ENCODE results near the gene CLNK.

CLNK gene

DNA sequence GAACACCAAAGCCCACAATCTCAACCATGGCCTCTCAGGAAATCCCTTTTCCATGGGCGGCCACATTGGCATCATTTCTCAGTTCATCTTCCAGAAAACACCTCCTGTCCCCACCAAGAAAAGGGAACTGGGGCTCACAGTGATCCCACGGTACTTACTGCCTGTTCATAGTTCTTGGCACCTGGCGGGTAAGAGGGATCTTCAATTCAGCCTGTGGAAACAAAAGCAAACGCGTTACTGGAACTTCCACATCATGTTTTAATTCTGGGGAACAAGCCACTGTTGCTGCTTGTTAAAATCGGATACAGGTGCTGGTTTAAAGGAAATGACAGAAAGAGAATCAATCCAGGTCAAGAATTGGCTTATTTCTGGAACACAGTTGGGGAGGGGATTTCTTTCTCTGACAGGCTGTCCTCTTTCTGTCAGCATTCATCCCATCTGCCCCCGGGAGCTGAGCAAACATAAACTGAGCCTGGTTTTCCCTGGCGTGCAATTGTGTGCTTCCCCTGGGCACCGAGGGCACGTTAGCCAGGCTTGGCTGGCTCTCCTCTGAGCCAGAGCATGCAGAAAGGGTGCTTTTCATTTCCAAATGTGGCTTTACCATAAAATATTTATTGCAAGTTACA, 16.8 kb downstream of the CLNK start:
- no peak for TF ChIP-seq EZH2phosphoT487 (IDR thresholded peaks at IDR 0.05; ENCODE audit: borderline replicate concordance, low read length)
- TF ChIP-seq CTCF (IDR thresholded peaks at IDR 0.05; ENCODE audit: low read depth, low read length, poor library complexity, severe bottlenecking), result no peak
- Histone ChIP-seq H3K27ac (ENCODE audit: low read depth, low read length) (no peak overlapping the region), H3K9me2 (replicated peaks; ENCODE audit: control insufficient read depth, low read length) (no peaks in the 10 kb centered on the region), H3K27me3 (ENCODE audit: control insufficient read depth, low read length) (peaks cover 5% of the 10 kb centered on the region; the same call in 1 of the 2 replicates), H3K4me2 (ENCODE audit: low read length) (no peak overlapping the region), H3K4me1 (ENCODE audit: control insufficient read depth, low read length) (no peaks in the 10 kb centered on the region), H3F3A (ENCODE audit: control insufficient read depth, insufficient read depth) (no peaks in the 10 kb centered on the region), H3K9me3 (ENCODE audit: control insufficient read depth, insufficient read depth, low read length) (no peaks in the 10 kb centered on the region), H4K20me1 (ENCODE audit: control insufficient read depth, insufficient read depth, low read depth, low read length) (no peaks in the 10 kb centered on the region), H3K4me3 (ENCODE audit: low read length) (no peak overlapping the region), H3K36me3 (ENCODE audit: control insufficient read depth, low read length) (no peaks in the 10 kb centered on the region), H3K79me2 (ENCODE audit: control insufficient read depth, low read length) (no peaks in the 10 kb centered on the region)

DNA sequence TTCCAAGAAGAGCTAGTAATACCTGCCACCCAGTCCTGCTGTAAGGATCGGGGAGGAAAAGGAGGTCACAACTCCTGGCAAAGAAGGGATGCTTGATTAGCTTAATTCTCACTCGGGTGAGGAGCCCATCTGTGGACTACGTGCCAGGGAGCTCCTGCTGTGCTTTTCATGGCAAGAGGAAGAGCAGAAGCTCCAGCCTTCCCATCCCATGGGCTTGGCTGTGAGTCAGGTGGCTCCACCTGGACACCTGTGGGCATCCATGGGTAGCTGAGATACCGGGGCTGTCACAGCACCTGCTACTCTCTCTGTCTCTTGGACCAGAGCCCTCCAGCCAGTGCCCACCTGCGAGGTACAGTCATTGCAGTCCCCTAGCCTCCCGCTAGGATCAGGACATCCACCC, 18.0 kb downstream of the CLNK start:
- Histone ChIP-seq H3K27ac (ENCODE audit: low read depth, low read length) (no peak overlapping the region), H3K4me2 (ENCODE audit: low read length) (no peak overlapping the region), H3K79me2 (ENCODE audit: control insufficient read depth, low read length) (no peaks in the 10 kb centered on the region), H3K9me3 (ENCODE audit: control insufficient read depth, insufficient read depth, low read length) (no peaks in the 10 kb centered on the region), H3K36me3 (ENCODE audit: control insufficient read depth, low read length) (no peaks in the 10 kb centered on the region), H3F3A (ENCODE audit: control insufficient read depth, insufficient read depth) (no peaks in the 10 kb centered on the region), H4K20me1 (ENCODE audit: control insufficient read depth, insufficient read depth, low read depth, low read length) (no peaks in the 10 kb centered on the region), H3K4me3 (ENCODE audit: low read length) (no peak overlapping the region), H3K9me2 (replicated peaks; ENCODE audit: control insufficient read depth, low read length) (no peaks in the 10 kb centered on the region), H3K4me1 (ENCODE audit: control insufficient read depth, low read length) (no peaks in the 10 kb centered on the region), H3K27me3 (ENCODE audit: control insufficient read depth, low read length) (peaks cover 5% of the 10 kb centered on the region; the same call in 1 of the 2 replicates)
- TF ChIP-seq EZH2phosphoT487 (IDR thresholded peaks at IDR 0.05; ENCODE audit: borderline replicate concordance, low read length) (no peak), CTCF (IDR thresholded peaks at IDR 0.05; ENCODE audit: low read depth, low read length, poor library complexity, severe bottlenecking) (no peak)

GRCh38 chr4:10664408-10664807, 20.2 kb downstream of the CLNK start:
- Histone ChIP-seq H3K79me2 (ENCODE audit: control insufficient read depth, low read length) (no peaks in the 10 kb centered on the region), H3K27ac (ENCODE audit: low read depth, low read length) (no peak overlapping the region), H3K4me3 (ENCODE audit: low read length) (no peak overlapping the region), H3K27me3 (ENCODE audit: control insufficient read depth, low read length) (peaks cover 5% of the 10 kb centered on the region; the same call in 1 of the 2 replicates), H3K36me3 (ENCODE audit: control insufficient read depth, low read length) (no peaks in the 10 kb centered on the region), H3F3A (ENCODE audit: control insufficient read depth, insufficient read depth) (no peaks in the 10 kb centered on the region), H3K9me2 (replicated peaks; ENCODE audit: control insufficient read depth, low read length) (no peaks in the 10 kb centered on the region), H3K9me3 (ENCODE audit: control insufficient read depth, insufficient read depth, low read length) (no peaks in the 10 kb centered on the region), H3K4me2 (ENCODE audit: low read length) (no peak overlapping the region), H3K4me1 (ENCODE audit: control insufficient read depth, low read length) (no peaks in the 10 kb centered on the region), H4K20me1 (ENCODE audit: control insufficient read depth, insufficient read depth, low read depth, low read length) (no peaks in the 10 kb centered on the region)
- TF ChIP-seq EZH2phosphoT487 (IDR thresholded peaks at IDR 0.05; ENCODE audit: borderline replicate concordance, low read length), result no peak
- TF ChIP-seq CTCF (IDR thresholded peaks at IDR 0.05; ENCODE audit: low read depth, low read length, poor library complexity, severe bottlenecking), result no peak

Data from DOHH2 (cell line).